Measurements from ENCODE around the gene CCDC40. TPM values are rescaled to one million over a fixed set of nuclear protein-coding genes. Genes with fewer than 3 reads are reported as not detected.

CCDC40 gene
- total RNA-seq, 1 donor from 2014 or later: 29.6 TPM

DNA sequence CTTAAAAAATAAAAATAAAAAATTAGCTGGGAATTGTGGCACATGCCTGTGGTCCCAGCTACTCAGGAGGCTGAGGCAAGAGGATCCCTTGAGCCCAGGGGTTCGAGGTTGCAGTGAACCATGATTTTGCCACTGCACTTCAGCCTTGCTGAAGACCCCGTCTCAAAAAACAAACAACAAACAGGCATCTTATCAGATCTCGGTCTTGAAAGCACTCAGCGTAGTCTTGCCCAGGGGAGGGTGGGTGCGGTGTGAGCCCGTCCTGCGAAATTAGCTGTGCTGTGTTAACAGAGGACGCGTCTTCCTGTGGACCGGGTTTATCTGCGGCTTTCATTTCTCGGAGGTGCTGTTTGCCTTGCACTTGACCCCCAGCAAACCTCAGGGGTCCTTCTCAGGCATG, 70.3 kb downstream of the CCDC40 start:
- Mint-ChIP-seq H3K27me3 (no peaks in the 10 kb centered on the region), H3K36me3 (no peaks in the 10 kb centered on the region), H3K4me1 (ENCODE audit: unreplicated experiment) (peaks cover 23% of the 10 kb centered on the region), H3K9me3 (no peaks in the 10 kb centered on the region), H3K4me3 (no peak overlapping the region), H3K27ac (no peak overlapping the region)
- DNase-seq (ENCODE audit: extremely low spot score, unreplicated experiment): no peak
- TF ChIP-seq, protein P1, sequence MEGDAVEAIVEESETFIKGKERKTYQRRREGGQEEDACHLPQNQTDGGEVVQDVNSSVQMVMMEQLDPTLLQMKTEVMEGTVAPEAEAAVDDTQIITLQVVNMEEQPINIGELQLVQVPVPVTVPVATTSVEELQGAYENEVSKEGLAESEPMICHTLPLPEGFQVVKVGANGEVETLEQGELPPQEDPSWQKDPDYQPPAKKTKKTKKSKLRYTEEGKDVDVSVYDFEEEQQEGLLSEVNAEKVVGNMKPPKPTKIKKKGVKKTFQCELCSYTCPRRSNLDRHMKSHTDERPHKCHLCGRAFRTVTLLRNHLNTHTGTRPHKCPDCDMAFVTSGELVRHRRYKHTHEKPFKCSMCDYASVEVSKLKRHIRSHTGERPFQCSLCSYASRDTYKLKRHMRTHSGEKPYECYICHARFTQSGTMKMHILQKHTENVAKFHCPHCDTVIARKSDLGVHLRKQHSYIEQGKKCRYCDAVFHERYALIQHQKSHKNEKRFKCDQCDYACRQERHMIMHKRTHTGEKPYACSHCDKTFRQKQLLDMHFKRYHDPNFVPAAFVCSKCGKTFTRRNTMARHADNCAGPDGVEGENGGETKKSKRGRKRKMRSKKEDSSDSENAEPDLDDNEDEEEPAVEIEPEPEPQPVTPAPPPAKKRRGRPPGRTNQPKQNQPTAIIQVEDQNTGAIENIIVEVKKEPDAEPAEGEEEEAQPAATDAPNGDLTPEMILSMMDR (conservative IDR thresholded peaks at IDR 0.05): no peak

DNA sequence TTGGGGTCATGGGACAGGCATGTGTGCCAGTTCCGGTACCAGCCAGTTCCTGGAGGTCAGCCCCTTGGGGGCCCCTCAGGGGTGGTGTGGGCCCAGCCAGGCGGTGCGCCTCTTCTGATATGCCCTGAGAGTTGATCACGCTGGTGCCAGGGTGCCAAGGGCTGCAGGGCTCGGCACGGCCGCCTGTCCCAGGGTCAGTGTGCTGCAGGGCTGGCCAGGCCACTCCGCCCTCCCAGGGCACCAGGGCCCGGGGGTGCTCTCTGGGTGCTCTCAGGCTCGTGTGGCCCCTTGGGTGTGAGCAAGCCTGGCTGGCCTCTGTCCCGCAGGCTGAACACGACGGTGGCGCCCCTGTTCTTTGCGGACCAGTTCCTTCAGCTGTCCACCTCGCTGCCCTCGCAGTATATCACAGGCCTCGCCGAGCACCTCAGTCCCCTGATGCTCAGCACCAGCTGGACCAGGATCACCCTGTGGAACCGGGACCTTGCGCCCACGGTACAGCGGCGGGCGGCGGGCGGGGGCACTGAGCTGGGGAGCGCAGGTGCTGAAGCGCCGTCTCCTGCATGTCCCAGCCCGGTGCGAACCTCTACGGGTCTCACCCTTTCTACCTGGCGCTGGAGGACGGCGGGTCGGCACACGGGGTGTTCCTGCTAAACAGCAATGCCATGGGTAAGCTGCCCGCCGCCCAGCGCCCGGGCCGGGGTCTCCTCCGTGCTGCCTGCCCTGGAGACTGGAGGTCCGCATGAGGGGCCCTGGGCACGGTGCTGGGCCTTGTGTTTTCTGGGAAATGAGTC, 71.0 kb downstream of the CCDC40 start:
- H3K4me3 Mint-ChIP-seq: no peak overlapping the region
- H3K27ac Mint-ChIP-seq: no peak overlapping the region
- DNase-seq (ENCODE audit: extremely low spot score, unreplicated experiment): no peak
- H3K9me3 Mint-ChIP-seq: no peaks in the 10 kb centered on the region
- no peaks in the 10 kb centered on the region for H3K36me3 Mint-ChIP-seq
- TF ChIP-seq, protein P1 (conservative IDR thresholded peaks at IDR 0.05): no peak
- peaks cover 18% of the 10 kb centered on the region for H3K4me1 Mint-ChIP-seq (ENCODE audit: unreplicated experiment)
- no peaks in the 10 kb centered on the region for H3K27me3 Mint-ChIP-seq

DNA sequence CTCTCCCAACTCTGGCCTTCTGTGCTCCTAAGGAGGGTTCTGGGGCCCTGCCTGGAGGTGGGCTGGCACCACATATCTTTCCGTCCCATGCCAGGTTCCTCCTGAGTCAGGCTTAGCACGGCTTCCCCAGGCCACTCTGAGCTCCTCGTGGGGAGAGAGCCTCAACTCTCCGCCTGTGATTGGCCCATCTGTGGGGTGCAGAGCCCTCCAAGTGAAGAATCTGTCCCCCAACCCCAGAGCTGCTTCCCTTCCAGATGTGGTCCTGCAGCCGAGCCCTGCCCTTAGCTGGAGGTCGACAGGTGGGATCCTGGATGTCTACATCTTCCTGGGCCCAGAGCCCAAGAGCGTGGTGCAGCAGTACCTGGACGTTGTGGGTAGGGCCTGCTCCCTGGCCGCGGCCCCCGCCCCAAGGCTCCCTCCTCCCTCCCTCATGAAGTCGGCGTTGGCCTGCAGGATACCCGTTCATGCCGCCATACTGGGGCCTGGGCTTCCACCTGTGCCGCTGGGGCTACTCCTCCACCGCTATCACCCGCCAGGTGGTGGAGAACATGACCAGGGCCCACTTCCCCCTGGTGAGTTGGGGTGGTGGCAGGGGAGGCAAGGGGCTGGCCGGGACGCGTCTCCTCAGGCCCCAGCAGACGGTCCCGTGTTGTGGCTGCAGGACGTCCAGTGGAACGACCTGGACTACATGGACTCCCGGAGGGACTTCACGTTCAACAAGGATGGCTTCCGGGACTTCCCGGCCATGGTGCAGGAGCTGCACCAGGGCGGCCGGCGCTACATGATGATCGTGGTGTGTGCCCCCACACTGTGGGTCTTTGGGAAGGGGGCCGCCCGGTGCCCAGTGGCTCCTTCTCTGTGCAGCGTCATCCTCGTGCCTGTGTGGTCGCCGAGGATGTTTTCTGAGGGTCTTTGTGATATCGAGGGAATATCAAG, 71.9 kb downstream of the CCDC40 start:
- Mint-ChIP-seq H3K4me3 (no peak overlapping the region), H3K36me3 (no peaks in the 10 kb centered on the region)
- no peak for DNase-seq (ENCODE audit: extremely low spot score, unreplicated experiment)

GRCh38 chr17:80109066-80109660, 72.7 kb downstream of the CCDC40 start:
- TF ChIP-seq, protein P1 (conservative IDR thresholded peaks at IDR 0.05): no peak
- Mint-ChIP-seq H3K27me3 (no peaks in the 10 kb centered on the region), H3K27ac (no peak overlapping the region), H3K4me3 (no peak overlapping the region), H3K4me1 (ENCODE audit: unreplicated experiment) (peaks cover 10% of the 10 kb centered on the region), H3K9me3 (no peaks in the 10 kb centered on the region), H3K36me3 (no peaks in the 10 kb centered on the region)
- no peak for DNase-seq (ENCODE audit: extremely low spot score, unreplicated experiment)

More for the DNA sequence above, 71.9 kb downstream of the CCDC40 start:
- Mint-ChIP-seq H3K9me3 (no peaks in the 10 kb centered on the region), H3K27me3 (no peaks in the 10 kb centered on the region), H3K27ac (no peak overlapping the region), H3K4me1 (ENCODE audit: unreplicated experiment) (peaks cover 16% of the 10 kb centered on the region)
- TF ChIP-seq, protein P1 (conservative IDR thresholded peaks at IDR 0.05): no peak

GRCh38 chr17:80109713-80110446, 73.4 kb downstream of the CCDC40 start:
- H3K27ac Mint-ChIP-seq: no peak overlapping the region
- no peak for DNase-seq (ENCODE audit: extremely low spot score, unreplicated experiment)
- H3K9me3 Mint-ChIP-seq: peaks cover under 1% of the 10 kb centered on the region
- H3K36me3 Mint-ChIP-seq: no peaks in the 10 kb centered on the region
- no peak overlapping the region for H3K4me3 Mint-ChIP-seq
- peaks cover 10% of the 10 kb centered on the region for H3K4me1 Mint-ChIP-seq (ENCODE audit: unreplicated experiment)
- TF ChIP-seq, protein P1 (conservative IDR thresholded peaks at IDR 0.05): no peak
- H3K27me3 Mint-ChIP-seq: no peaks in the 10 kb centered on the region

Data from type B pancreatic cell (in vitro differentiated cells).